HEK293 (cell line): Measurements from ENCODE around the gene C8B.

ENCODE experiments used
- CTCF ChIA-PET: fragments of 350-600 bp; formaldehyde crosslinking; extraction: SDS; loops from one replicate; lab custom pipeline; 2021; ENCODE audit warnings: antibody characterized with exemption; lab: Yijun Ruan, JAX
- POLR2A ChIA-PET: fragments of 300-600 bp; formaldehyde crosslinking; extraction: SDS; loops from one replicate; lab custom pipeline; 2020; ENCODE audit warnings: antibody characterized with exemption, inconsistent platforms; lab: Yijun Ruan, JAX
- H3K27ac ChIP-seq: fragments of 200-500 bp; sonication (Bioruptor generic); 2 replicates; pipeline ENCODE4 v1.5.1; 2014; ENCODE audit warnings: low read depth, low read length, control low read depth, inconsistent platforms; ENCODE audit errors: extremely low read depth
- H3K36me3 ChIP-seq, 2 experiments: fragments of 200-500 bp in 1 of 2; sonication (Bioruptor generic) in 1 of 2; 1 replicate in 1 of 2; 2 replicates in 1 of 2; pipeline ENCODE4 v1.5.1; 2014 to 2017; ENCODE audit warnings: inconsistent platforms in 2 of 2, low read length in 2 of 2; ENCODE audit not compliant: control insufficient read depth in 2 of 2, insufficient read depth in 1 of 2
- H3K4me1 ChIP-seq: fragments of 200-500 bp; sonication (Bioruptor generic); 2 replicates; pipeline ENCODE4 v1.5.1; 2014; ENCODE audit warnings: mild to moderate bottlenecking, low read length, inconsistent platforms; ENCODE audit not compliant: control insufficient read depth, insufficient read depth
- H3K4me3 ChIP-seq: 2 replicates; pipeline ENCODE4 v1.5.1; 2011; ENCODE audit warnings: low read depth, mild to moderate bottlenecking, control low read depth, low read length, moderate library complexity
- H3K9me3 ChIP-seq: fragments of 200-500 bp; sonication (Bioruptor generic); 2 replicates; pipeline ENCODE4 v1.5.1; 2014; ENCODE audit warnings: low read depth, low read length, inconsistent platforms; ENCODE audit not compliant: control insufficient read depth, insufficient read depth
- TCF7L2 ChIP-seq: IDR thresholded peaks from 2 replicates; pipeline ENCODE4 v1.6.1; 2011; ENCODE audit warnings: low read depth, mild to moderate bottlenecking, inconsistent platforms, low read length, moderate library complexity, borderline replicate concordance
- ZNF138 ChIP-seq: fragments of 450-650 bp; formaldehyde crosslinking; IDR thresholded peaks from 2 replicates; pipeline ENCODE4 v1.5.1; 2016; ENCODE audit warnings: missing biosample characterization, missing genetic modification characterization, borderline replicate concordance
- ZNF16 ChIP-seq: fragments of 450-650 bp; formaldehyde crosslinking; IDR thresholded peaks from 2 replicates; pipeline ENCODE4 v1.5.1; 2016; ENCODE audit warnings: low read depth, missing biosample characterization, missing genetic modification characterization
- ZNF174 ChIP-seq: fragments of 450-650 bp; formaldehyde crosslinking; IDR thresholded peaks from 2 replicates; pipeline ENCODE4 v1.5.0; 2017; ENCODE audit warnings: missing biosample characterization, mild to moderate bottlenecking, missing genetic modification characterization
- ZNF302 ChIP-seq: fragments of 450-650 bp; formaldehyde crosslinking; IDR thresholded peaks from 2 replicates; pipeline ENCODE4 v1.5.1; 2016; ENCODE audit warnings: missing biosample characterization, missing genetic modification characterization, low read depth
- ZNF514 ChIP-seq: fragments of 450-650 bp; formaldehyde crosslinking; IDR thresholded peaks from 2 replicates; pipeline ENCODE4 v1.5.1; 2016; ENCODE audit warnings: missing biosample characterization, missing genetic modification characterization
- ZNF521 ChIP-seq: fragments of 450-650 bp; formaldehyde crosslinking; IDR thresholded peaks from 2 replicates; pipeline ENCODE4 v1.5.1; 2017; ENCODE audit warnings: missing biosample characterization, mild to moderate bottlenecking, missing genetic modification characterization
- ZNF549 ChIP-seq: fragments of 450-650 bp; IDR thresholded peaks from 2 replicates; pipeline ENCODE4 v1.5.1; 2018; ENCODE audit warnings: missing biosample characterization, missing genetic modification characterization, mild to moderate bottlenecking, inconsistent platforms, moderate library complexity
- ZSCAN30 ChIP-seq: fragments of 450-650 bp; IDR thresholded peaks from 2 replicates; pipeline ENCODE4 v1.5.1; 2018; ENCODE audit warnings: missing biosample characterization, mild to moderate bottlenecking, missing genetic modification characterization, moderate library complexity
- TF ChIP-seq, protein P1 (sequence below): fragments of 450-650 bp; formaldehyde crosslinking; IDR thresholded peaks from 2 replicates; pipeline ENCODE4 v1.5.1; 2017; ENCODE audit warnings: missing biosample characterization, missing genetic modification characterization
- TF ChIP-seq, protein P2 (sequence below): fragments of 450-650 bp; formaldehyde crosslinking; IDR thresholded peaks from 2 replicates; pipeline ENCODE4 v1.5.1; 2016; ENCODE audit warnings: missing biosample characterization, missing genetic modification characterization
- TF ChIP-seq, protein P3 (sequence below): fragments of 450-650 bp; formaldehyde crosslinking; IDR thresholded peaks from 2 replicates; pipeline ENCODE4 v1.5.1; 2016; ENCODE audit warnings: missing biosample characterization, missing genetic modification characterization
- TF ChIP-seq, protein P4 (sequence below): fragments of 450-650 bp; formaldehyde crosslinking; conservative IDR thresholded peaks from 2 replicates; pipeline ENCODE4 v1.5.1; 2016; ENCODE audit warnings: low read depth, missing biosample characterization, missing genetic modification characterization

C8B gene

DNA sequence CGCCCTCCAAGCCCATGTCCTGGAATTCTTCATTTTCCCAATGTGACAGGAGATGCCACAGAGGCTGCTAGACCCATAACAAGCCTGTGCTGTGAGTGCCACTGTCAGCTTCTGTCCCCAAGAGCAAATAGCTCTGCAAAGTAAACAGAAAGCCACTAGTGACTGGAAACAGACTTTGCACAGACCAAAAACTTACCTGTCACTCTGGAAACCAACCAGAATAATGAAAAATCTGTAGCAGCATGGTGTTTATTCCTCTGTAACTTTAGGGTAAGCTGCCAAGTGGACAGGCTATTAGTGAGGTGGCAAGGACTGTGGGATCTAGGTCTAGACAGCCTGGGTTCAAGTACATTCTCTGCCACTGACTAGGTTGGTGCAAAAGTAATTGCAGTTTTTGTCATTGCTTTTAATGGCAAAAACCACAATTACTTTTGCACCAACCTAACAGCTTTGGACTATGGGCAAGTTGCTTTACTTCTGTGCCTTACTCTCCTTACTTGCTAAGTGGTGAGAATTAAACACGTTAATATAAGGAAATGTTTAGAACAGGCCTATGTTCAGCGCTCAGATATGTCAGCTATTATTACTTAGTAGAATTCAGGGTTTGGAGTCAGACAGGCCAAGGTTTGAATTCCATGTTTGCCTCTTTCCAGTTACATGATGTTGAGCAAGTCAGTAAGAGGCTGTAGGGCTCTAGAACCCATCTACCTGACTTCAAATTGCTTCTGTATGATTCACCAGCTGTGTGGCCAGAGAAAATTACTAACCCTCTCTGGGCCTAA lies at the start of gene C8B:
Gene C8B, minus strand, starts transcription at position 100 of the 782 bp plus-strand sequence. Its CDS starts 67 bp downstream, at position 33.
- Histone ChIP-seq H3K4me1 (no peaks in the 10 kb centered on the region), H3K9me3 (no peaks in the 10 kb centered on the region), H3K36me3 (no peaks in the 10 kb centered on the region), H3K27ac (no peak within 1 kb of the TSS), H3K4me3 (no peak within 1 kb of the TSS)
- ChIA-PET POLR2A (no interaction called here), CTCF (interaction anchor here (0.6 to 1.4 kb wide), 3 partner anchors 10 to 170 kb away, joined by 3 to 4 read pairs (median 3); no protein-coding TSS in a partner anchor)
- TF ChIP-seq, protein P1, sequence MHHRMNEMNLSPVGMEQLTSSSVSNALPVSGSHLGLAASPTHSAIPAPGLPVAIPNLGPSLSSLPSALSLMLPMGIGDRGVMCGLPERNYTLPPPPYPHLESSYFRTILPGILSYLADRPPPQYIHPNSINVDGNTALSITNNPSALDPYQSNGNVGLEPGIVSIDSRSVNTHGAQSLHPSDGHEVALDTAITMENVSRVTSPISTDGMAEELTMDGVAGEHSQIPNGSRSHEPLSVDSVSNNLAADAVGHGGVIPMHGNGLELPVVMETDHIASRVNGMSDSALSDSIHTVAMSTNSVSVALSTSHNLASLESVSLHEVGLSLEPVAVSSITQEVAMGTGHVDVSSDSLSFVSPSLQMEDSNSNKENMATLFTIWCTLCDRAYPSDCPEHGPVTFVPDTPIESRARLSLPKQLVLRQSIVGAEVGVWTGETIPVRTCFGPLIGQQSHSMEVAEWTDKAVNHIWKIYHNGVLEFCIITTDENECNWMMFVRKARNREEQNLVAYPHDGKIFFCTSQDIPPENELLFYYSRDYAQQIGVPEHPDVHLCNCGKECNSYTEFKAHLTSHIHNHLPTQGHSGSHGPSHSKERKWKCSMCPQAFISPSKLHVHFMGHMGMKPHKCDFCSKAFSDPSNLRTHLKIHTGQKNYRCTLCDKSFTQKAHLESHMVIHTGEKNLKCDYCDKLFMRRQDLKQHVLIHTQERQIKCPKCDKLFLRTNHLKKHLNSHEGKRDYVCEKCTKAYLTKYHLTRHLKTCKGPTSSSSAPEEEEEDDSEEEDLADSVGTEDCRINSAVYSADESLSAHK (tag by site-specific recombination) = no peak
- TF ChIP-seq, protein P2, sequence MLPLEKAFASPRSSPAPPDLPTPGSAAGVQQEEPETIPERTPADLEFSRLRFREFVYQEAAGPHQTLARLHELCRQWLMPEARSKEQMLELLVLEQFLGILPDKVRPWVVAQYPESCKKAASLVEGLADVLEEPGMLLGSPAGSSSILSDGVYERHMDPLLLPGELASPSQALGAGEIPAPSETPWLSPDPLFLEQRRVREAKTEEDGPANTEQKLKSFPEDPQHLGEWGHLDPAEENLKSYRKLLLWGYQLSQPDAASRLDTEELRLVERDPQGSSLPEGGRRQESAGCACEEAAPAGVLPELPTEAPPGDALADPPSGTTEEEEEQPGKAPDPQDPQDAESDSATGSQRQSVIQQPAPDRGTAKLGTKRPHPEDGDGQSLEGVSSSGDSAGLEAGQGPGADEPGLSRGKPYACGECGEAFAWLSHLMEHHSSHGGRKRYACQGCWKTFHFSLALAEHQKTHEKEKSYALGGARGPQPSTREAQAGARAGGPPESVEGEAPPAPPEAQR (tag by site-specific recombination) = no peak
- no peak for TF ChIP-seq ZNF514 (tag by site-specific recombination)
- TF ChIP-seq, protein P3, sequence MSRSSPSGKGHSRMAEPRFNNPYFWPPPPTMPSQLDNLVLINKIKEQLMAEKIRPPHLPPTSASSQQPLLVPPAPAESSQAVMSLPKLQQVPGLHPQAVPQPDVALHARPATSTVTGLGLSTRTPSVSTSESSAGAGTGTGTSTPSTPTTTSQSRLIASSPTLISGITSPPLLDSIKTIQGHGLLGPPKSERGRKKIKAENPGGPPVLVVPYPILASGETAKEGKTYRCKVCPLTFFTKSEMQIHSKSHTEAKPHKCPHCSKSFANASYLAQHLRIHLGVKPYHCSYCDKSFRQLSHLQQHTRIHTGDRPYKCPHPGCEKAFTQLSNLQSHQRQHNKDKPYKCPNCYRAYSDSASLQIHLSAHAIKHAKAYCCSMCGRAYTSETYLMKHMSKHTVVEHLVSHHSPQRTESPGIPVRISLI (tag by site-specific recombination) = no peak
- TF ChIP-seq, protein P4, sequence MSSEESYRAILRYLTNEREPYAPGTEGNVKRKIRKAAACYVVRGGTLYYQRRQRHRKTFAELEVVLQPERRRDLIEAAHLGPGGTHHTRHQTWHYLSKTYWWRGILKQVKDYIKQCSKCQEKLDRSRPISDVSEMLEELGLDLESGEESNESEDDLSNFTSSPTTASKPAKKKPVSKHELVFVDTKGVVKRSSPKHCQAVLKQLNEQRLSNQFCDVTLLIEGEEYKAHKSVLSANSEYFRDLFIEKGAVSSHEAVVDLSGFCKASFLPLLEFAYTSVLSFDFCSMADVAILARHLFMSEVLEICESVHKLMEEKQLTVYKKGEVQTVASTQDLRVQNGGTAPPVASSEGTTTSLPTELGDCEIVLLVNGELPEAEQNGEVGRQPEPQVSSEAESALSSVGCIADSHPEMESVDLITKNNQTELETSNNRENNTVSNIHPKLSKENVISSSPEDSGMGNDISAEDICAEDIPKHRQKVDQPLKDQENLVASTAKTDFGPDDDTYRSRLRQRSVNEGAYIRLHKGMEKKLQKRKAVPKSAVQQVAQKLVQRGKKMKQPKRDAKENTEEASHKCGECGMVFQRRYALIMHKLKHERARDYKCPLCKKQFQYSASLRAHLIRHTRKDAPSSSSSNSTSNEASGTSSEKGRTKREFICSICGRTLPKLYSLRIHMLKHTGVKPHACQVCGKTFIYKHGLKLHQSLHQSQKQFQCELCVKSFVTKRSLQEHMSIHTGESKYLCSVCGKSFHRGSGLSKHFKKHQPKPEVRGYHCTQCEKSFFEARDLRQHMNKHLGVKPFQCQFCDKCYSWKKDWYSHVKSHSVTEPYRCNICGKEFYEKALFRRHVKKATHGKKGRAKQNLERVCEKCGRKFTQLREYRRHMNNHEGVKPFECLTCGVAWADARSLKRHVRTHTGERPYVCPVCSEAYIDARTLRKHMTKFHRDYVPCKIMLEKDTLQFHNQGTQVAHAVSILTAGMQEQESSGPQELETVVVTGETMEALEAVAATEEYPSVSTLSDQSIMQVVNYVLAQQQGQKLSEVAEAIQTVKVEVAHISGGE (tag by site-specific recombination) = no peak
- TF ChIP-seq, all 188 proteins: peak for 0

DNA sequence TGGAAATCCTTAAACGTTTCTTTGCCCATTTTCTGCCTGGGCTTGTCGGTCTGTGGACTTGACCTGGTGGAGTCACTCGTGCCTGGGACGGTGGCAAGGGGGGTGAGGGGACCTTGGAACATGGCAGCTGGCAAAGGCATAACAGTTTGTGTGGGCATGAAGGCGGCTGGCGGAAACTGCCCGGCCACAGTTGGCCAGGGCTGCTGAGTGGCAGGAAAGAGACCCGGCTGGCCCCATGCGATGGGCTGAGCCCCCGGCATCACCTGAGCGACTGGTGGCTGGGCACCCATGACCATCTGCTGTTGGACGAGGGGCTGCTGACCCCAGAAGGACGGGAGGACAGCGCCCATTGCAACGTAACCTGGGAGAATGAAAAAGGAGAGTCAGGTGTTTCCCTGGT lies 49.3 kb upstream of the C8B start:
- no peak for TF ChIP-seq ZNF549 (tag by site-specific recombination)
- TF ChIP-seq ZNF302 (tag by site-specific recombination) = no peak
- TF ChIP-seq ZNF138 (tag by site-specific recombination) = no peak
- no peak for TF ChIP-seq ZNF16
- no peak for TF ChIP-seq TCF7L2
- TF ChIP-seq ZNF521 (tag by site-specific recombination) = no peak
- no peak for TF ChIP-seq ZNF174
- TF ChIP-seq ZSCAN30 (tag by site-specific recombination) = no peak

More for the DNA sequence above, 49.3 kb upstream of the C8B start:
- no peak overlapping the region for H3K27ac ChIP-seq
- no peaks in the 10 kb centered on the region for H3K9me3 ChIP-seq
- H3K36me3 ChIP-seq = no peaks in the 10 kb centered on the region
- POLR2A ChIA-PET = no interaction called here
- CTCF ChIA-PET = no interaction called here
- no peak overlapping the region for H3K4me3 ChIP-seq
- no peaks in the 10 kb centered on the region for H3K4me1 ChIP-seq
